GM04504 (cell line): ENCODE results near the gene P3H4.
"Not testable (repeated sequence)": the region's sequence is repeated elsewhere in the genome, so short reads cannot be mapped to it uniquely, and the experiment has no call there.

Experiments
- DNase-seq: peaks from one replicate; pipeline ENCODE4 v3.0.0-alpha.2; 2012; ENCODE audit warnings: low read depth

P3H4 gene

DNA sequence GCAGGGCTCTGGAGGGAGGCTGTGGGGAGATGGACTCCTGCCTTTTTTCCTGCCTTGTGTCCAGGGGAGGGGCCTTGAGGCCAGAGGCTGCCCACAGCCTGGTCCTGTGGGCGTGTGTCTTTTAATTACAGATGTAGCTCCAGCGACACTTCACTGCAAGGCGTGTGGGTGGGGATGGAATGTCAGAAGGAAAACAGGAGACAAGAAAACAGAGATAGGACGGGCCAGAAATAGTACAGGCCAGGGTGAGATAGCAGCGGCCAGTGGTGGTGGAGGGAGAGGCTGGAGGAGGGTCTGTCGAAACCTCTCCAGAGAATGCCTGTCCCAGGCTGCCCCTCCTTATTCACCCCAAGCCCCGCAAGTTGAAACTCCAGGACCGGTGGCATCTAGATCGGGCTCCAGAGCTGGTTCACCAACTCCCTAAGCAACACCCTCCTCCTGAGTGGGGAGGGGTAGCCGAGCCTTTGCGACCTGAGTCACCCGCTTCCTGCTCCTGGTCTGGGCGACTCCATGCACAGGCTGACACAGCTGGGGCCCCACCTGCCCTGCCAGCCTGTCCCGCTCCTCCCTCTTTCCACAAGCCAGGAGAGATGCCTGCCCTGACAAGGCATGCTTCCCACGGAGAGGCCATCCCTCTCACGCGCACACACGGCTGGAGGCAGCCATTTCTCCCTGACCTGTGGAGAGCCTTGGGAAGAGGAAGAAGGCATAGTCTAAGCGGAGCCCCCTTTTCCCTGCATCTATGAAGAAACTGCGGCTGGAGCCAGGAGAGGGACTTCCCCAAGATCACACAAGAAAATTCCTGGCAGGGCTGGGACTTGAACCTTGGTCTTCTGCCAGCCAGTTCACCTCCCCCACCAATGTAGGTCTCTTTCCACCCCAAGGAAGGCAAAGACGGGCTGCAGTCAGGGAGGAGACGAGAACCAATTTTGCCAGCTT is 18.6 kb downstream of the P3H4 start:
- DNase-seq, result no peak

DNA sequence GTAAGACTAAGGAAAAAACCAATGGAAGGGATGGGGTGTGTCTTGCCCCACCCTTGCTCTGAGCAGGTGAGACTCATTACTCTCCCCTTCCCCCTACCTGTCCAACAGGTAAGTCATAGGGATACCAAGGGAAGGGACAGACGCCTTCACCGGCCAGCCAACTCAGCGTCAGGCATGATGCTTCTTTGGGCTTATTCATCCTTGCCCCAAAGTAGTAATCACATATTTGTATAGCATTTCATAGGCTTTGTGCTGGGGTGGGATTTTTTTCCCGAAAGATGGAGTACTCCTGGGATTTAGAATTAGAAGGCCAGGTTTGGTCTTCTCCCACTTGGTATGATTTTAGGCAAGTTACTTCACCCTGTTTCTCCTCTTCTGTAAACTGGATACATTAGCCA is 24.7 kb downstream of the P3H4 start:
- no peak for DNase-seq

DNA sequence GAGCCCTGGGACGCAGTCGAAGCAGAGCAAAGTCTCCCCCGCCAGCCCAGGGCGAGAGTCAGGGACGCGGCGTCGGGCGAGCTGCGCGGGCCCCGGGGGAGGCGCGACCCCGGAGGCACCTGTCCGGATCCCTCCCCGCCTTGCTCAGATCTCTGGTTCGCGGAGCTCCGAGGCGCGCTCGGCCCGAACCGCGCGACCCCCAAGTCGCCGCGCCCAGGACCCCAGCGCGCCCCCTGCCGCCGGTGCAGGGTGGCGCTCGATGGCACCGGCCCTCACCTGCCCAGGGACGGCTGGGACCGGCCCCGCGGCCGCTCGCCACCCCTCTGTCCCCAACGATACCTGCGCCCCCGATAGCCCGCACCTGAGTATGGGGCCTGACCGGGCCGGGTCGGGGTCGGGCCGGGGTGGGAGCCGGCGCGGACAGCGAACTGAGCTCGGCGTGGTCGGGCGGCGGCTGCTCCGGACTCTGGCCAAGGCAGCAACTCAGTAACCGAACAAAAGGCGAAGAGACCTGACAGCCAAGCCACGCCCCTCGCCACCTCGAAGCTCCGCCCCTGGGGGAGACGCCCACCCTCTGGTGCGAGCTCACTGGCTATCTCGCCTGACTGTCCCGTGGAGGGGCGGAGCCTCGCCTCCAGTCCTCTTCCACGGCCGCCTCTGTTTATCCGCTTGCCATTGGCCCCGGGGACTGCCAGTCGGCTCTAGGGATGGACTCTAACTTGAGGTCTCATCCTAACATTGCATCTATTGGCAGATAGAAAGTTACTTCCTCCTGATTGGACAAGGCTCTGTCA is 25.3 kb downstream of the P3H4 start, which contains the start of gene JUP:
JUP (minus strand) TSS at position 485 of the 794 bp plus-strand sequence. CDS start 14,857 bp downstream, outside the sequence.
- DNase-seq, result peak; percentile 93

DNA sequence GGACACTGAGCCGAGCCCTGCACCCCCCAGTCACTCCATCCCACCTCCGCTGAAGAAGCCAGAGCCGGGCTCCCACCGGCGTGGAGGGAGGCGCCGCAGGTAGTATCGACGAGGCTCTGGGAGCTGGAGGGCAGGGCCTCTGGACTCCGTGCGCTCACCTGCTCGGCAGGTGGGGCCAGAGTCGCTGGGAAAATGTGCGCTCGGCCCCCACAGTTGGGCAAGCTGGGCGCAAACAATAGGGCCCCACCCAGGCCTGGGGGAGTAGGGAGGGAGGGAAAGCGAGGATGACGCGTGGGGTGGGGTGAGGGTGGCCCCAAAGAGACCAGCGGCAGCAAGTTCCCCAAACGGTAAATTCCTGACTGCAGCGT is 25.9 kb downstream of the P3H4 start:
- DNase-seq, result no peak

DNA sequence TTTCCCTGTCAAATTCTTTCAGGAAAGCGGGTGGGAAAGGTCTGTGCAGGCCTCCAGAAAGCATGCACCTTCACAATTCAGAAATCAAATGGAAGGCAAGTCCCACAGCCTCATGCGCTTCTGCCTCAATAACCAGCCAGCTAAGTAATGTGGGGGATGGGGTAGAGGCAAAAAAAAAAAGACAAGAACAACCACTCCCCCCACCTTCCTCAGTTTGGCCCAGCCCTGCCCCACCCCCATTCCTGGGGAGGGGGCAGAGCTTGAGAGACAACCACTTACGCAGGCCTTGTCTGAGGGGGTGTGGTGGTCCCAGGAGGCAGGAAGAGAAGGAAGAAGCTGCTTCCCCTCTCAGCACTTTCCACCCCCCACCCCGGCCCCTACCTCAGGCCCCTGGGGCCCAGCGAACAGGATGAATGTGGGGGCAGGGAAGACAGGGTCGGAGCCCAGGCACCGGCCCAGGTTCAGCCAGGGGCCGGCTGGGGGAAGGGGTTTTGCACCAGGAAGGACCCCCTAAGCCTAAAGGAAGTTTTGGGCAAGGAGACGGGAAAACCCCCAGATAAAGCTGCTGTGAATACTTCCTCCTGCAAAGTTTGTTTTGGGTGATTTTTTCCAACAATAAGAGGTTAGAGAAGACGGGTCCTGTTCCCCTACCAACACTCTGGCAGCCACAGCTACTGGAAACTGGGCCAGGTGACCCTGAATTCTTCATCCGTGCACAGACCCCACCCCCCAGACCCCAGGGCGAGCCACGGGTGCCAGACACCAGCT is 26.5 kb downstream of the P3H4 start:
- no peak for DNase-seq

DNA sequence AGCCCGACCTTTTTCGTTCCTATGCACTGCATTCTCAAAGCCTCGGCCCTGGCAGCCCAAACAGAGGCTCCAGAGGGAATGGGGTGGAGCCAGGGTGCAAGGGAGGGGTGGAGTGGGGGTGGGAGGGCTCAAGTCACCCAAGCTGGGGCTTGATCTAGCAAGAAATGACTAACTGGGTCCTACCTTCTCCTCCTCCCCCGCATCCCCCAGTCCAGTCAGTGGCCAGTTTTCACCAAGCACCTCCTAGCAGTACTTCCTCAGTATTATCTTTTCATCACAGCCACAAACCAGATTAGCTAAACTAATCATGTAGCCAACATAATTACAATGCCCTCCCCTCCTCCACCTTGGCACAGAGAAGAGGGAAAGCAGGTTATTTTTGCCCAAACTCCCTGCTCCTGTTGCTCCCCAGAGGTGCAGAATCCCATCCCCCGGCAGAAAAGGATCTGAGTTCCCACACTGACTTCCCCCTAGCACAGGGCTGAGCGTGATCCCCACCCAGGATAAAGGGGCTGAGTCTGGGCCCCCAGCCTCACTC is 27.5 kb downstream of the P3H4 start:
- DNase-seq, result no peak

DNA sequence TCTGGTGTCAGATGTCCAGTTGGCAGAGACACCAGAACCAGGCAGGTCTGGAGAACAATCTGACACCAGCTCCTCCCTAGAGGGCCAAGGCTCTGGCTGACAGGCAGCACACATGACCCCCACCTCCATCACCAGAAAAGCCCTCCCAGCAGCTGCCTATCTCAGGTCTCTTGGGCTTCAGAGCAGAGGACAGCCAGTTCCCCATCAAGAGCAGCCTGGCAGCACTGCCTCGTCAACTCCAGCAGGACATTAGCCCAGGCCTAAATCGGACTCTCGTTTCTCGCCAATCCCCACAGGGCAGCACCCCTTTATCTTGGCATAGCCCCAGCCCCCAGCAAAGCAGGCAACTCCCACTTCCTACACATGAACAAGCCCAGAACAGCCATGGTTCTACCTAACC is 29.6 kb downstream of the P3H4 start:
- no peak for DNase-seq

DNA sequence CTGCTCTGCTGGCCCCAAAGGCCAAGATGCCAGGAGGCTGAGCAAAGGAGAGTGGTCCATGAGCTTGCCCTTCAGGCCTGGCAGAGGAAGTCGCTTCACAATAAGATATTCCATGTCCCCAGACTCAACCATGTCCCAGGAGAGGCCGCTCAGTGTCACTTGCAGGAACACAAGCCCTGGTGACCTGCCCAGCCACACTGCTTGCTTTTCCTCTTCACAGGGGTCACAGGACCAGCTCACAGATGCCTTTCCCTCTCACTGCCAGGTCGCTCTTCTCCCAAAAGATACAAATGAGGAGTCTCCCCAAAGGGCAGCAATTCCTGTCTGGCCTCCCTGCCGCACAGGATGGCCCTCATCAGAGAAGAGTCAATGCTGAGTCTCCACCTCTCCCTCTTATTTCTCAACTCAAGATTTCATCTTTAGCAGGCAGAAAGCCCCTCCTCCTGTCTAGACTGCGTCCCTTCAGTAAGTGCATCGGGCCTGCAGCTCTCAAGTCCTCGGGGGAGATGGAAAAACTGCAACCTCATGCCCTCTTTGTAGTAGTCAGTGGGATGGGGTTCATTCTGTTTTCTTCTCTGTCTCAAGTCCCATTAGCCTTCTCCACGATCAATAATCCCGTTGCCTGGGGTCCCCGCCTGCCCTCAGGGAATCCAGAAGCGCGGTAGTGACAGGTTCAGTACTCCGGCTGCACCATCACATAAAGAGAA is 30.2 kb downstream of the P3H4 start:
- DNase-seq, result no peak

DNA sequence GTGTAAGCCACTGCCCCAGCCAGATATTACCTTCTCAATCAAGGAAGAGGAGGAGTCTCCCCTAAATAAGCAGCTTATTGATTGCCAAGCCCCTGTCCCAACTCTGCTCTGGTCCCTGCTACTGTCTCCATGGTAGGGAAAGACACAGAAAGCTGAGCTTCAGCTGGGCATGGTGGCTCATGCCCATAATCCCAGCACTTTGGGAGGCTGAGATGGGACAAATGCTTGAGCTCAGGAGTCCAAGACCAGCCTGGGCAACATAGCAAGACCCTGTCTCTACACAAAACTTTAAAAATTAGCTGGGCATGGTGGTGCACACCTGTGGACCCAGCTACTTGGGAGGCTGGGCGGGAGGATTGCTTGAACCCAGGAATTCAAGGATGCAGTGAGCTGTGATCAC is 31.8 kb downstream of the P3H4 start:
- no peak for DNase-seq

DNA sequence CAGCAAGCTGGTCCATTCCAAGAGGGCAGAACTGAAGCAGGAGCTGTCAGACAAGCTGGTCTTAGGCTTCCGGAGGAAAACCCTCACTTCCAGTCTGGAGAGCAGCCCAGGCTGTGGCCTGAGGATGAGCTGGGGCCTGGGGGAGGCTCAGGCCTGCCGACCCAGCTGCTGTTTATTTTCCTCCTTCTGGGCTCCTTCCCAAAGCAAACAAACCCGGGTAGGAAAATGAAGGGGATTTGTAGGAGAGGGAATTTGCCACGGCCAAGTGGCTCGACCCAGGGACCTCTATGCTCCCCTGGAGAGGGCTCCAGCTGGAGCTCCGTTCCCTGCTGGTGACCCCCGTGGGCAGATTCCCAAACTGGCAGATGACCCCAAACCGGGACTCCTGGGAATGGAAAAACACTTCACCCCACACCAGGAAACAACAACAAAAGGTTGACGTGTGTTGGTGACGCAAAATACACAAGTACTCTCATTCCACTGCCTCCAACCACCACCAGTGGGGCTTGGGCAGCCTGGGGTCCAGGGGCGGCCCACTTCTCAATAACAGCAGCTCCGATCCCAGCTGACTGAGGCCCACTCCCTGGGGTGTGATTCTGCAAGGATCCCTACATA is 34.1 kb downstream of the P3H4 start:
- peak; percentile 50 for DNase-seq

DNA sequence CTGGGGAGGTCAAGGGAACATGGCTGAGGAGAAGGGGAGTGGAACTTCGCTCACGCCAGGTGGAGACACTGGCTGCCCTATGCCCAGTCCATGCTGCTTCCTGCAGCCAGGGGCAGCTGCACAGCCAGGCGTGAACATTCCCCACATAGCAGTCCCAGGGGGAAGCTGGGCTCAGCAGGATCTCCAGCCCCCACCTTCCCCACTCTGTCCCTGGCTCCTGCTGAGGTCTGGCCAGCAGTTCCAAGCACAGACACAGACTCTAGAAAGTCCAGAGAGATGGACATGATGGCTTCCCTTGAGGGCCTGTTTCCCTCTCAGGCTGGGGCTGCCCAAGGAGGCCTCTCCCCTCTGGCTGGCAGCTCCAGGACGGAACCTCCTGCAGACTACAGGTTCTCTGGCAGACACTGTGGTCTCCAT is 34.6 kb downstream of the P3H4 start:
- no peak for DNase-seq

DNA sequence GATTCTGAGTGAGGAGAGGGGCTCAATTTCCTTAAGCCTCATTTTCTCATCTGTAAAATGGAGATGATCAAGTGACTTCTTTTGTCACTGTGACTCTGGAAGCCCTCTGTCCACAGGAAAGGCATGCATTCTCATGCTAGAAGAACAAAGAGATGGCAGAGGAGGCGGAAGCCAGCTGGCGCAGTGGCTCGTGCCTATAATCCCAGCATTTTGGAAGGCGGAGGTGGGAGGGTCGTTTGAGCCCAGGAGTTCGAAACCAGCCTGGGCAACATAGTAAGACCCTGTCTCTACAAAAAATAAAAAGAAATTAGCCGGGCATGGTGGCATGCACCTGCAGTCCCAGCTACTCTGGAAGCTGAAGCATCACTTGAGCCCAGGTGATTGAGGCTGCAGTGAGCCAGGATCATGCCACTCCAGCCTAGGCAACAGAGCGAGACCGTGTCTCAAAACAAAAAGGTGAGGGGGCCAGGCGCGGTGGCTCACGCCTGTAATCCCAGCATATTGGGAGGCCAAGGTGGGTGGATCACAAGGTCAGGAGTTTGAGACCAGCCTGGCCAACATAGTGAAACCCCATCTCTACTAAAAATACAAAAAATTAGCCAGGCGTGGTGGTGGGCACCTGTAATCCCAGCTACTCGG is 35.4 kb downstream of the P3H4 start:
- DNase-seq, result not testable (repeated sequence)

DNA sequence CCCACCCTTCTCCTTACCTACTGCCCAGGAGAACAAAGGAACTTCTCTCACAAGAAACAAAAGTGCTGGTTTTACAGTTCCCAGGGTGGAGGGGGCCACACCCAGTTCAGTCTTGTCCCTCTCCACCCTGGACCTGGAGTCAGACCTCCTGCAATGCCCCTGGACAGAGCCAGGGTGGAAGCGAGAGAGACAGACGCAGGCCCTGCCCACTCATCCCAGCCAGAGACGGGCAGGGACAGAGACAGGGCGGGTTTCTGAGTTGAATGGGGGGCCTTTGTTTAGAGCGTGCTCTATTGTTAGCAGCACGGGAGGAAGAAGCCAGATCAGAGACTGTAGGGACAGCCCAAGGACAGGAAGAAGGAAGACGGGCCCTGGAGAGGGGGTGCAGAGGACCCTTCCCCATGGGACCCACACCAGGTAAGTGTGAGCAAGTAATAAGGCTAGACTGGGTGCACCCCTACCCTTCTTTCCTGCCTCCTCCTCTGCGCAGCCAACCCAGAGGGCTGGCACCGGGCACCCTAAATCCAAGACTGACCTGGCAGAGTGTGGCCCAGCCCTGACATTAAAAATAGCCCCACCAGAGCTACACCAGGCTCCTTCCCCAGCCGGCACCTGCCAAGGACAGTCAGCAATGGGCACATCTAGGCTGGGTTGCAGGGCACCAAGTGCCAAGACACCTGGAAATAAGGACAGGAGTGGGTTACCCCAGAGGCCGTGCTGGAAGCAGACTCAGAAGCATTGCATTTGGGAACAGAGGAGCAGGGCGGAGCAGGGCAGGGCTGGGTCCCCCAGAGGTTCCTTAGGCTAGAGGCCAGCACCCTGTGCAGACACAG is 36.1 kb downstream of the P3H4 start:
- DNase-seq, result no peak

DNA sequence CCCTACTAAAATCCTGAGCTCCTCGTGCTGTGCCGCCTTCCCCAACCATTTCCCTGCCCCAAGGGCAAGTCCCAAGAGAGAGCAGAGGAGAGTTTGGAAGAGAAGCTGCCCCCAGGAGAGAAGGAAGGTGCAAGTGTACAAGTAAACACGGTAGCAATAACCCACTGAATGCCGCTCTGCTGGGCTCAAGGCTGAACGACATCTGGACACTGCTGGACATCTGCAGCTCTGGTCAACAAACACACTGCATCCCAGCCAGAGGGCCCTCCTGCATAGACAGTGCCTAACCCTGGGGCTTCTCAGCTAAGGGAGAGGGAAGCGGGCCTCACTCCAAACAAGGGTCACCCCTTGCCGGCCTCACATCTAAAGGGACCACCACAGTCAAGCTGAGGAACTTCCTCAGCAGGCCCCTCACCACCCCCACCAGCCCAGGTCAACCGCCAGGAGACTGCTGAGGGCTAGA is 38.0 kb downstream of the P3H4 start:
- no peak for DNase-seq

DNA sequence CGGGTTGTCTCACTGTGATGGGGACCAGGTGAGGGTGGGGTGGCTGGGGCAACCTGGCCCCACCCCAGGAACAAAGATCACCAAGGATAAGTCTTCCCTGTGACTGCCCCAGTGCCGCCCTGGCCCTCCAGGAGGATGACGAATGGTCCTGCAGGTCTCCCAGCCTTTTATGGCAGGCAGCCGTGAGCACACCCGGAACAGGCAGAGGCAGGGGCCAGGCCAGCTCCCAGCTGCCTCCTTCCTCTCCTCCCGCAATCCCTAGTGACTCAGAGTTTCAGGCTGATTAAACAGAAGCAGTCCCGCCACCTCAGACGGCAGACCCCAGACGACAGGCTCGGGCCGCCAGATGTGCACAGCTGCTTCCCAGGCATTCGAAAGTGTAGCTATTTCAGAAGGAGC is 38.6 kb downstream of the P3H4 start:
- peak; percentile 38 for DNase-seq

DNA sequence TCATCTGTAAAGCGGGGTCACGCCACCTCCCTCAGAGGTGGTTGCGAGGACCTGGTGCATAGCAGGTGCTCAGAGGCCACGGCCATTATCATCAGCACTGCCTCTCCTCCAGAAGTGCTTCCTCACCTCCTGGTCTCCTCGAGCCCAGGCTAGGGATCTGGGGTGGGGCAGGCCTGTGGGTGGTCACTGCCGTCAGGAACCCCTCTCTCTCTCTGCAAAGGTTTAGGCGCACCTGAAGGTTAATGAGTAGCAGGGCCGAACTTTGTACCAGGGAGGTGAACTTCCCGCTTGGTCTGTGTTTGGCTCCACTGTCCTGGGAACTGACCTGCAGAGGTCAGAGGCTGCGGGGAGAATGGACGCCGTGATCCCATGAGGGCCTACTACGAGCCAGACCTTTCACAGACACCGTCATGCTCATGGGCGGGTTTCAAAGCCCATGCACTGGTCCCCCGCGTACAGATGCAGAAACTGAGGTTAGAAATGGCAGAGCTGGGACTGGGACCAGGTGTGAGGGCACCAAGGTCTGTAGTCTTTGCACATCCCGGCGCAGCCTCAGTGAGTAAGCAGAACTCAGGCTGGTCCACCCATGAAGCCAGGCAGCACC is 39.1 kb downstream of the P3H4 start:
- DNase-seq, result no peak

DNA sequence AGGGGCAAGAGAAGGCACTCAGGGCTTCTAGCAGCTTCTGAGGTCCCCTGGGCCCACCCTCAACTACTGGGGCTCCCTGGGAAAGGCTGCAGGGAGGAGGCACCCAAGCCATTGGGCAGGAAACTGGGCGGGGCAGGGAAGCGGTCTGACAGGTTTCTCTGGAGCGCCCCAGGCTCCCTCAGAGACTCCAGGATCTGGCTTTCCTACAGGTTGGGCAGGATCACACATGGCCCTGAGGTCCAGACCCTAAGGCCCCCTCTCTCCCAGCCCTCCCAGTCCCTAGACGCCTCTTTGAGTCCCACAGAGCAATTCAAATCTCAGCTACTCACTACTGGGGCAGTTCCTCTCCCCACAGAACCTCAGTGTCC is 39.5 kb downstream of the P3H4 start:
- DNase-seq, result no peak

DNA sequence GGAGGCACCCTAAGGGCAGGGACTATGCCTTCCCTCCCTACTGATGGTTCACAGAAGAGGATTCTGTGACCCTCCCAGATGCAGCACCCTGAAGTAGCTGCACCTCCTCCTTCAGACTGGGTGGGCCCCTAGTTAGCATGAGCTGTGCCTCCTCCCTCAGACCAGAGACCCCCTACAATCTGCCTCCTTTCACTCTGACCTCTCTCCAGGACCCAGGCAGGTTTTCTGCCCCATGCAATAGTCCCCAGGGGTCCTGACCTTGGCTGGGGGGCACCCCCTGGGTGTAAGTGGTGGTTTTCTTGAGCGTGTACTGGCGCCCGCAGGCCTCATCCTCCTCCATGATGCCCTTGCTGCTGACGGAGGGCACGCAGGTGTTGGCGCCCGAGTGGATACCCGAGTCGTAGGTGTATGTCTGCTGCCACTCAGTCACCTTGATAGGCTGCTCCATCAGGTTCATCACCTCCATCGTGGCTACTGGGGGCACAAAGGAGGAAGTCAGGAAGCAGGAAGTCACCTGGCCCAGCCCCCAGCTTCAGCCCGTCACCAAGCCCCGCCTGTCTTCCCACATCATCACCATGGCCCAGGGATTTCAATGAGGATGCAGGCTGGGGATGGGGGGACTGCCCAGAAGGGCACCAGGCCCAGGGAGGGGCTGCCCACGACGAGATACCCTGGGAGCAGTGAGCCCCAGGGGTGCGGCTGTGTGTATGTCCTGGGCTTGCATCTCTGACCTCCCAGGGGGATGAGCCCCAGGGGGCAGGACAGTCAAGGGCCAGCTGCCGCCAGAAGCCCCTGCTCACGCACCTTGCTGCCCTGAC is 40.2 kb downstream of the P3H4 start:
- no peak for DNase-seq
